Gastroesophageal sphincter (tissue), 4 donors: ENCODE measurements around the gene FABP1. TPM values are rescaled to one million over a fixed set of nuclear protein-coding genes. Genes with fewer than 3 reads are reported as not detected.

Experiments
- ATAC-seq: fragments of 150-250 bp; one replicate; pipeline ENCODE4 v1.9.1; 2016; ENCODE audit warnings: mild to moderate bottlenecking, moderate library complexity
- H3K27ac ChIP-seq, 4 donors: fragments of 200-600 bp; sonication (generic) in 3 of 4; 1 replicate in 3 of 4; 2 replicates in 1 of 4; pipeline ENCODE4 v1.5.1; 2016 to 2019
- H3K27me3 ChIP-seq: fragments of 200-600 bp; sonication (generic); one replicate; pipeline ENCODE4 v1.5.1; 2019
- H3K36me3 ChIP-seq, 2 donors: fragments of 200-600 bp; sonication (generic); one replicate each; pipeline ENCODE4 v1.5.1; 2019; ENCODE audit warnings: control low read depth in 1 of 2
- H3K4me1 ChIP-seq, 3 donors: fragments of 200-600 bp; sonication (generic); 1 replicate in 2 of 3; 2 replicates in 1 of 3; pipeline ENCODE4 v1.5.1; 2016 to 2019; ENCODE audit warnings: control low read depth in 2 of 3
- H3K4me3 ChIP-seq, 2 donors: fragments of 200-600 bp; sonication (generic); one replicate each; pipeline ENCODE4 v1.5.1; 2019; ENCODE audit warnings: mild to moderate bottlenecking in 1 of 2, moderate library complexity in 1 of 2
- H3K9me3 ChIP-seq, 3 donors: fragments of 200-600 bp; sonication (generic); one replicate each; pipeline ENCODE4 v1.5.1; 2017 to 2019; ENCODE audit warnings: control low read depth in 2 of 3
- EP300 ChIP-seq: sonication (generic); formaldehyde crosslinking; IDR thresholded peaks from one replicate; pipeline ENCODE4 v1.6.1; 2017; ENCODE audit warnings: antibody characterized with exemption, mild to moderate bottlenecking
- POLR2A ChIP-seq, 2 donors: fragments of 450-650 bp; IDR thresholded peaks; one replicate each; pipeline ENCODE4 v1.6.1; 2017; ENCODE audit warnings: antibody characterized with exemption in 2 of 2, mild to moderate bottlenecking in 2 of 2, moderate library complexity in 1 of 2
- POLR2AphosphoS5 ChIP-seq: sonication (generic); formaldehyde crosslinking; IDR thresholded peaks from one replicate; pipeline ENCODE4 v1.6.1; 2017; ENCODE audit warnings: antibody characterized with exemption
- WGBS, 2 donors: methylation state at CpG; one replicate each; pipeline ENCODE4 v1.1.5; 2018; ENCODE audit warnings: low coverage in 1 of 2; 5-methylcytosine and 5-hydroxymethylcytosine counted together
- total RNA-seq, 4 donors: library from RNA; depleted of rRNA; stranded (reverse); fragments of >200 nt; gene quantifications; one replicate each; pipeline ENCODE4 v1.1.0, GENCODE V29; 2016
- TF ChIP-seq, protein P1 (sequence below), 4 experiments: fragments of 200-600 bp in 2 of 4; fragments of 450-650 bp in 2 of 4; sonication (generic) in 1 of 4; IDR thresholded peaks; one replicate each; pipeline ENCODE4 v1.5.1; 2017 to 2019; ENCODE audit warnings: antibody characterized with exemption in 4 of 4, mild to moderate bottlenecking in 2 of 4, moderate library complexity in 2 of 4

Gene FABP1
- total RNA-seq, 4 donors from 2014 or later: not detected

DNA sequence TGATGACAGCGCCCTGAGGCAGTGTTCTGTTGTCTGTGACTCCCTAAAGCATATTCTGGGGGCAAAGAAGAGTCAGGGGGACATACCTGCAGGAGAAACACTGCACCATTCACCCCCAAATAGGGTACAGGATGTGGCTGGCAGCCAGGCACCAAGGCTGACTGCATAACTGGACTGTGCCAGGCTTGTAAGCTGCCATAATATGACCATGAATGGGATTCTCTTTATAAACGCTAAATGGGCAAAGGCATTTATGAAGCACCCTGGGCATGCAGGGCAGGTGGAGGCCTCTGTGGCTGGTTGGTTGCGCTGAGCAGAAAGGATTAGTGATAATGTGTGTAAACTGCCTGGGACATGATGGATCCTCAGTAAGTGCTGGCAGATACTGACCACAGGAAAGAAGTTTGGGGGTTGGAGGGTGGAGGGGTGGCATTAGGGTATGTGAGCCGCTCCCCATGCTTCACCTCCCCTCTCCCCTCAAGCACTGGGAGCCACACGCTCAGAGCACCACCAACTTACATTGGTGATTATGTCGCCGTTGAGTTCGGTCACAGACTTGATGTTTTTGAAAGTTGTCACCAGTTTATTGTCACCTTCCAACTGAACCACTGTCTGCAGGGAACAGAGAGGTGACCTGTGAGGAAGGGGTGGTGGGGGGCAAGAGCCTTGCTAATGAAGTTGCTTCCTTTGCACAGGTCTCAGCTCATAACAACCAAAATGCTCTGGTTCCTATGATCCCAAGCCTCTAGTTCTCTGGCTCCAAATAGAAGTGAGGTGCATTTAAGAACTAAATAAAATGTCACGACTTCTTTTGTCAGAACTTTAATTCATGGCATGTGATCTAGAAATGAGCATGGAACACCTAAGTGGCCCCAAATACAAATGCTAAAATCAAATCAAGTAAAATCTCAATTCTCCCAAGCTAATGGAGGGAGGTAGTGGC lies 3.6 kb downstream of the FABP1 start:
- WGBS, 2 donors: 88 to 92% methylated on average over 4 to 7 of the region's 9 CpGs
- no peak for TF ChIP-seq EP300
- no peak for TF ChIP-seq POLR2A (IDR thresholded peaks at IDR 0.05)
- TF ChIP-seq POLR2AphosphoS5: no peak
- TF ChIP-seq, protein P1, sequence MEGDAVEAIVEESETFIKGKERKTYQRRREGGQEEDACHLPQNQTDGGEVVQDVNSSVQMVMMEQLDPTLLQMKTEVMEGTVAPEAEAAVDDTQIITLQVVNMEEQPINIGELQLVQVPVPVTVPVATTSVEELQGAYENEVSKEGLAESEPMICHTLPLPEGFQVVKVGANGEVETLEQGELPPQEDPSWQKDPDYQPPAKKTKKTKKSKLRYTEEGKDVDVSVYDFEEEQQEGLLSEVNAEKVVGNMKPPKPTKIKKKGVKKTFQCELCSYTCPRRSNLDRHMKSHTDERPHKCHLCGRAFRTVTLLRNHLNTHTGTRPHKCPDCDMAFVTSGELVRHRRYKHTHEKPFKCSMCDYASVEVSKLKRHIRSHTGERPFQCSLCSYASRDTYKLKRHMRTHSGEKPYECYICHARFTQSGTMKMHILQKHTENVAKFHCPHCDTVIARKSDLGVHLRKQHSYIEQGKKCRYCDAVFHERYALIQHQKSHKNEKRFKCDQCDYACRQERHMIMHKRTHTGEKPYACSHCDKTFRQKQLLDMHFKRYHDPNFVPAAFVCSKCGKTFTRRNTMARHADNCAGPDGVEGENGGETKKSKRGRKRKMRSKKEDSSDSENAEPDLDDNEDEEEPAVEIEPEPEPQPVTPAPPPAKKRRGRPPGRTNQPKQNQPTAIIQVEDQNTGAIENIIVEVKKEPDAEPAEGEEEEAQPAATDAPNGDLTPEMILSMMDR (IDR thresholded peaks at IDR 0.05): no peak
- H3K9me3 ChIP-seq: no peaks in the 10 kb centered on the region

DNA sequence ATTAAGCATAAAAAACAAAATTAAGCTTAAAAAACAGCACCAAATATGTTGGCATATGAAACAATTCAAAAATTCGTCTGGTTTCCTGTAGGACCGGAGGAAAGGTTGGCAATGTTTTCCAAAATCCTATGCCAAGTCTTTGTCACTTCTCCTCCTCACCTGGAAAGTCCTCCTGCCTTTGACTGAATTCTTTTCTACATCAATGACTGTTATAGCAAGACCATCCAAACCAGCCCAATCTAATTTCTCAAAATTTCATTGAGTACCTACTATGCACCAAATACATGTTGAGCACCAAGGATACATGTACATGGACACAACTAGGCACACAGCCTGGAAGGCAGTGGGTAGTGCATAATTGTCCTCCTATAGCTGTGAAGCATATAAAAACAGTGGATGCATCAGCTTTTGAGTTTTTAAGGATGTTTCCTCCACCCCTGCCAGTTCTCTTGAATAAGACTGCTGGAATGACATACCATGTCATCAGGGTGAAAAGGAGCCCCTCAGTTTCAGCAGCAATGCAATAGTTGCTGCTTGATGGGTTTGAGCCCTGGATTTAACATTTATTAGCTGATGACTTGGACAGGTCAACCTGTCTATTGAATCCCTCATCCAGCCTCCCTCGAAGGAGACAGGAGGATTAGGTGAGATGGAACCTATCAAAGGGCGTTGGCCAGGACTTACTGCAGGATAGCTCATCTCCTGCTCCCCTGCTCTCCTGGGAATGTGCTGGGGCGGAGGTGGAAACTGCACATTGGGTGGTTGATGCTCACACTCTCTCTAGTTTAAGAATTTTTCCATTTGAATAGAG lies 4.5 kb downstream of the FABP1 start:
- ATAC-seq: no peak
- H3K4me1 ChIP-seq: no peaks in the 10 kb centered on the region
- WGBS, 2 donors: 70 to 82% methylated on average over 5 of the region's 5 CpGs
- H3K27me3 ChIP-seq: peaks cover 19% of the 10 kb centered on the region
- no peak overlapping the region for H3K4me3 ChIP-seq
- H3K27ac ChIP-seq: no peak overlapping the region
- H3K9me3 ChIP-seq: no peaks in the 10 kb centered on the region
- no peaks in the 10 kb centered on the region for H3K36me3 ChIP-seq
- TF ChIP-seq, protein P1 (IDR thresholded peaks at IDR 0.05): no peak
- TF ChIP-seq EP300: no peak

More for the DNA sequence above, 3.6 kb downstream of the FABP1 start:
- no peaks in the 10 kb centered on the region for H3K36me3 ChIP-seq
- H3K4me1 ChIP-seq: no peaks in the 10 kb centered on the region
- peaks cover 19% of the 10 kb centered on the region for H3K27me3 ChIP-seq
- ATAC-seq: no peak
- H3K27ac ChIP-seq: no peak overlapping the region
- no peak overlapping the region for H3K4me3 ChIP-seq

DNA sequence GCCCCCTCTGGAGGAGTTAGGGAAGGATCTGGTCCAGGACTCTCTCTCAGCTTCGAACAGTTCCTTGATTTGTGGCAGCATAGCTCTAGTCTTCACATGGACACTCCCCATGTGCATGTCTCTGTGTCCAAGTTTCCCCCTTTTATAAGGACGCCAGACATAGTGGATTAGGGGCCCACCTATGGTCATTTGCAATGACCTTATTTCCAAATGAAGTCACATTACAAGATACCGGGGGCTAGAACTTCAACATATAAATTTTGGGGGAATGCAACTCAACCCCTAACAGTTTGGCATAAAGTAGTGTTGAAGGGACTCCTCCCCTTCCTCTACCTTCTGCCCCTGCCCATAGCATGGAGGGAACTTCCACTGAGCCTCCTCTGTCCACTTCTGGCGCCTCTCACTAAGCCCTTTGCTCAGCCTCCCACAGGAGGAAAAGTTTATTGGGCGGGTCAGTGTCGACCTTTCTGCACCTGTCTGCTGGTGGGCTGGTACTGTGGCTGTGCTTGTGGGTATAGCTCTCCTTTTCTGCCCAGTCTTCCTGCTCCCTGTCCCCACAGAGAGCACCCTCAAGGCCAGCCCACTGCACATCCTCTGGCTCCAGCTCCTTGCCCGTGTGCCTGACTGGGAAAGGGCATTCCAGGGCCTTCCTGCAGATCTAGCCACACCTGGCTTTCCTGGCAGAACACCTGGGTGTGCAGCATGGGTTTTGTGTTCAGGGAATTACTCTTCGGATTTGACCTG lies 5.5 kb downstream of the FABP1 start:
- no peak for TF ChIP-seq EP300
- TF ChIP-seq POLR2A (IDR thresholded peaks at IDR 0.05): no peak
- no peak for TF ChIP-seq POLR2AphosphoS5
- TF ChIP-seq, protein P1 (IDR thresholded peaks at IDR 0.05): no peak
- no peak for ATAC-seq

DNA sequence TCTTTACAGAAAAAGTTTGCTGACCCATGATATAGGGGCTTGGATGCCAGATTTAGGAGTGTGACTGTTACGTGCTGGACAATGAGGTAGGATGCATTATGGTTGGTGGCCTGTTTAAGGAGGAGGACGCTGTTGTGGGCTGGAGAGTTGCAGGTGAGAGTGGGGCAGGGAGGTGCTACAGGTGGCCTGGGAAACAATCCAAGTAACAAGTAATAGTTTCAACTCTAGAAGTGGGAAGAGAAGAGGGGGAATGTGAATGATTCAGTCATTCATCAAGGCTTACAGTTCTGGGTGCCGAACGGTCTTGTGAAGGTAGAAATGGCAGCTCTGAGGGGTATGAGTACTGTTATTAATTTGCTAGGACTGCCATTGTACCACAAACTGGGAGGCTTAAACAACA lies 6.2 kb downstream of the FABP1 start:
- WGBS, 2 donors: 64 to 100% methylated on average over 4 of the region's 4 CpGs

More for the DNA sequence above, 5.5 kb downstream of the FABP1 start:
- no peaks in the 10 kb centered on the region for H3K36me3 ChIP-seq
- H3K4me1 ChIP-seq: no peaks in the 10 kb centered on the region
- no peak overlapping the region for H3K4me3 ChIP-seq
- no peak overlapping the region for H3K27ac ChIP-seq
- H3K9me3 ChIP-seq: no peaks in the 10 kb centered on the region
- H3K27me3 ChIP-seq: peaks cover 19% of the 10 kb centered on the region
- 88% methylated on average over 4 of the region's 8 CpGs; no CpG with 5 or more reads in 1 of the 2 donors for WGBS, 2 donors

More for the DNA sequence above, 6.2 kb downstream of the FABP1 start:
- no peak for TF ChIP-seq POLR2A (IDR thresholded peaks at IDR 0.05)
- TF ChIP-seq POLR2AphosphoS5: no peak
- TF ChIP-seq, protein P1 (IDR thresholded peaks at IDR 0.05): no peak
- no peak for TF ChIP-seq EP300
- H3K27ac ChIP-seq: no peak overlapping the region
- H3K4me1 ChIP-seq: no peaks in the 10 kb centered on the region
- no peak overlapping the region for H3K4me3 ChIP-seq
- H3K27me3 ChIP-seq: peaks cover 19% of the 10 kb centered on the region
- H3K36me3 ChIP-seq: no peaks in the 10 kb centered on the region
- no peak for ATAC-seq
- no peaks in the 10 kb centered on the region for H3K9me3 ChIP-seq
